Hepatocyte (in vitro differentiated cells): ENCODE measurements around the gene SLC25A19. TPM values are rescaled to one million over a fixed set of nuclear protein-coding genes. Genes with fewer than 3 reads are reported as not detected.

Experiments used
- DNase-seq: peaks from one replicate; pipeline ENCODE4 v3.0.0-alpha.2; 2016; ENCODE audit warnings: low spot score
- H2AFZ ChIP-seq: fragments of 200-600 bp; sonication (generic); 2 replicates; pipeline ENCODE4 v1.6.0; 2016; ENCODE audit warnings: antibody characterized with exemption, mild to moderate bottlenecking
- H3K27ac ChIP-seq: fragments of 200-600 bp; sonication (generic); 2 replicates; pipeline ENCODE4 v1.5.1; 2016; ENCODE audit warnings: mild to moderate bottlenecking
- H3K27me3 ChIP-seq: fragments of 200-600 bp; sonication (generic); 2 replicates; pipeline ENCODE4 v1.6.1; 2016
- H3K36me3 ChIP-seq: fragments of 200-600 bp; sonication (generic); replicated peaks from 2 replicates; pipeline ENCODE4 v1.5.1; 2016; ENCODE audit warnings: low read depth; ENCODE audit not compliant: insufficient read depth
- H3K4me1 ChIP-seq: fragments of 200-600 bp; sonication (generic); 2 replicates; pipeline ENCODE4 v1.5.1; 2016; ENCODE audit warnings: mild to moderate bottlenecking, moderate library complexity; ENCODE audit not compliant: insufficient read depth
- H3K4me2 ChIP-seq: fragments of 200-600 bp; sonication (generic); 2 replicates; pipeline ENCODE4 v1.6.0; 2016
- H3K4me3 ChIP-seq: fragments of 200-600 bp; sonication (generic); 2 replicates; pipeline ENCODE4 v1.5.1; 2016; ENCODE audit warnings: mild to moderate bottlenecking
- H3K79me2 ChIP-seq: fragments of 200-600 bp; sonication (generic); 2 replicates; pipeline ENCODE4 v1.6.0; 2017; ENCODE audit warnings: mild to moderate bottlenecking
- H3K9me2 ChIP-seq: fragments of 200-600 bp; sonication (generic); replicated peaks from 2 replicates; pipeline ENCODE4 v1.6.0; 2017; ENCODE audit warnings: mild to moderate bottlenecking; ENCODE audit not compliant: insufficient read depth
- H3K9me3 ChIP-seq: fragments of 200-600 bp; sonication (generic); 2 replicates; pipeline ENCODE4 v1.5.1; 2016; ENCODE audit warnings: low read depth, mild to moderate bottlenecking
- H4K20me1 ChIP-seq: fragments of 200-600 bp; sonication (generic); 2 replicates; pipeline ENCODE4 v1.6.0; 2016; ENCODE audit warnings: mild to moderate bottlenecking; ENCODE audit not compliant: insufficient read depth, poor library complexity, severe bottlenecking
- CTCF ChIP-seq: fragments of 200-600 bp; sonication (generic); IDR thresholded peaks from 2 replicates; pipeline ENCODE4 v1.5.1; 2016; ENCODE audit warnings: antibody characterized with exemption, mild to moderate bottlenecking; ENCODE audit not compliant: poor library complexity
- EZH2 ChIP-seq: fragments of 200-600 bp; sonication (generic); IDR thresholded peaks from 2 replicates; pipeline ENCODE4 v1.6.1; 2016; ENCODE audit warnings: antibody characterized with exemption, mild to moderate bottlenecking, borderline replicate concordance
- EZH2phosphoT487 ChIP-seq: fragments of 200-600 bp; sonication (generic); IDR thresholded peaks from one replicate; pipeline ENCODE4 v1.6.1; 2018; ENCODE audit warnings: antibody characterized with exemption, mild to moderate bottlenecking, low read depth, moderate library complexity; ENCODE audit not compliant: unreplicated experiment, severe bottlenecking
- WGBS: methylation state at CpG from one replicate; pipeline ENCODE4 v1.1.6; 2016; ENCODE audit warnings: low lambda C conversion rate; ENCODE audit errors: missing lambda C conversion rate; 5-methylcytosine and 5-hydroxymethylcytosine counted together
- polyA plus RNA-seq: library from polyadenylated mRNA; unstranded; fragments of >200 nt; fragmentation: Nextera tagmentation; extraction: Ambion mirVana; gene quantifications from 2 replicates; pipeline ENCODE4 v1.2.1, GENCODE V29; 2016
- total RNA-seq: library from RNA; depleted of rRNA; stranded (reverse); fragments of >200 nt; gene quantifications from 2 replicates; pipeline ENCODE4 v1.2.3, GENCODE V29; 2014

SLC25A19 gene
- total and polyA plus RNA-seq, 2 experiments from 2014 or later, result 4.6 to 7.6 TPM

GRCh38 chr17:75239214-75239613 is 50.0 kb downstream of the SLC25A19 start:
- Histone ChIP-seq H3K27me3 (no peaks in the 10 kb centered on the region), H3K79me2 (no peaks in the 10 kb centered on the region), H3K9me2 (no peaks in the 10 kb centered on the region), H3K27ac (no peak overlapping the region), H2AFZ (no peak overlapping the region), H3K9me3 (no peaks in the 10 kb centered on the region), H3K4me3 (no peak overlapping the region), H3K4me1 (no peaks in the 10 kb centered on the region), H3K4me2 (no peak overlapping the region), H3K36me3 (no peaks in the 10 kb centered on the region), H4K20me1 (no peaks in the 10 kb centered on the region)
- no peak for TF ChIP-seq EZH2
- TF ChIP-seq EZH2phosphoT487, result no peak
- TF ChIP-seq CTCF, result no peak
- 87% methylated on average over 5 of the region's 12 CpGs for WGBS
- no peak for DNase-seq

- no peaks in the 10 kb centered on the region for H3K27me3 ChIP-seq
- no peak overlapping the region for H2AFZ ChIP-seq
- H3K4me2 ChIP-seq, result no peak overlapping the region
- H3K4me1 ChIP-seq, result no peaks in the 10 kb centered on the region
- no peak overlapping the region for H3K4me3 ChIP-seq
- no peaks in the 10 kb centered on the region for H4K20me1 ChIP-seq
- no peaks in the 10 kb centered on the region for H3K9me3 ChIP-seq
- H3K27ac ChIP-seq, result no peak overlapping the region
- no peaks in the 10 kb centered on the region for H3K79me2 ChIP-seq
- no peaks in the 10 kb centered on the region for H3K9me2 ChIP-seq
- peak; percentile 79 for DNase-seq
- TF ChIP-seq EZH2phosphoT487 (no peak), EZH2 (no peak), CTCF (peak; percentile 76)
- 68% methylated on average over 10 of the region's 13 CpGs for WGBS
- no peaks in the 10 kb centered on the region for H3K36me3 ChIP-seq
Measured at GRCh38 chr17:75238684-75239191, 50.5 kb downstream of the SLC25A19 start.

GRCh38 chr17:75238020-75238580 is 51.1 kb downstream of the SLC25A19 start:
- Histone ChIP-seq H3K4me3 (no peak overlapping the region), H3K27ac (no peak overlapping the region), H3K9me3 (no peaks in the 10 kb centered on the region), H3K4me1 (no peaks in the 10 kb centered on the region), H2AFZ (no peak overlapping the region), H4K20me1 (no peaks in the 10 kb centered on the region), H3K4me2 (no peak overlapping the region), H3K36me3 (no peaks in the 10 kb centered on the region), H3K9me2 (no peaks in the 10 kb centered on the region), H3K79me2 (no peaks in the 10 kb centered on the region), H3K27me3 (no peaks in the 10 kb centered on the region)
- DNase-seq, result no peak
- TF ChIP-seq EZH2, result no peak
- no peak for TF ChIP-seq CTCF
- no peak for TF ChIP-seq EZH2phosphoT487
- 91% methylated on average over 11 of the region's 11 CpGs for WGBS
